GM06990 (cell line): ENCODE measurements around the gene MAPRE2.

Experiments used
- DNase-seq: peaks from one replicate; pipeline ENCODE4 v3.0.0-alpha.2; 2011; ENCODE audit not compliant: insufficient read length; ENCODE audit errors: extremely low read depth
- H3K27me3 ChIP-seq: replicated peaks from 2 replicates; pipeline ENCODE4 v1.6.0; 2011; ENCODE audit warnings: low read length; ENCODE audit not compliant: control insufficient read depth, insufficient read depth
- H3K36me3 ChIP-seq: 2 replicates; pipeline ENCODE4 v1.5.1; 2011; ENCODE audit warnings: low read length; ENCODE audit not compliant: control insufficient read depth, insufficient read depth
- H3K4me3 ChIP-seq: replicated peaks from 2 replicates; pipeline ENCODE4 v1.5.1; 2011; ENCODE audit warnings: low read depth, mild to moderate bottlenecking, control low read depth, low read length
- CTCF ChIP-seq: IDR thresholded peaks from 2 replicates; pipeline ENCODE4 v1.5.1; 2011; ENCODE audit warnings: low read length, control low read depth, mild to moderate bottlenecking, inconsistent platforms; ENCODE audit not compliant: insufficient read depth, poor library complexity, severe bottlenecking

MAPRE2 gene

GRCh38 chr18:35122586-35123224 is 81.5 kb downstream of the MAPRE2 start:
- no peak for DNase-seq
- Histone ChIP-seq H3K36me3 (no peaks in the 10 kb centered on the region), H3K4me3 (no peak overlapping the region), H3K27me3 (no peaks in the 10 kb centered on the region)
- TF ChIP-seq CTCF = peak; percentile 27

- H3K4me3 ChIP-seq = no peak overlapping the region
- TF ChIP-seq CTCF = no peak
- no peak for DNase-seq
- H3K36me3 ChIP-seq = no peaks in the 10 kb centered on the region
- H3K27me3 ChIP-seq = no peaks in the 10 kb centered on the region
These were observed 82.6 kb downstream of the MAPRE2 start for GRCh38 chr18:35123811-35124210.

- DNase-seq = no peak
- Histone ChIP-seq H3K36me3 (no peaks in the 10 kb centered on the region; the same call in 1 of the 2 replicates), H3K4me3 (no peak overlapping the region), H3K27me3 (no peaks in the 10 kb centered on the region)
- no peak for TF ChIP-seq CTCF
These were observed 86.0 kb downstream of the MAPRE2 start for GRCh38 chr18:35127201-35127600.

- no peak for TF ChIP-seq CTCF
- DNase-seq = no peak
- H3K27me3 ChIP-seq = no peaks in the 10 kb centered on the region
- no peaks in the 10 kb centered on the region; the same call in none of the 2 replicates for H3K36me3 ChIP-seq
- H3K4me3 ChIP-seq = no peak overlapping the region
These were observed 87.5 kb downstream of the MAPRE2 start for GRCh38 chr18:35128675-35129074.

- no peak for DNase-seq
- Histone ChIP-seq H3K27me3 (no peaks in the 10 kb centered on the region), H3K4me3 (no peak overlapping the region), H3K36me3 (no peaks in the 10 kb centered on the region; the same call in none of the 2 replicates)
- no peak for TF ChIP-seq CTCF
These were observed 89.0 kb downstream of the MAPRE2 start for GRCh38 chr18:35130236-35130635.
